Glutamatergic neuron (in vitro differentiated cells): ENCODE results near the gene PRPSAP2. TPM values are rescaled to one million over a fixed set of nuclear protein-coding genes. Genes with fewer than 3 reads are reported as not detected.

Experiments used
- DNase-seq: peaks from one replicate; pipeline ENCODE4 v3.0.0; 2022
- H3K27ac Mint-ChIP-seq: one replicate; pipeline ENCODE4 v1.8.0; 2020; ENCODE audit warnings: mild to moderate bottlenecking, mixed read lengths, inconsistent platforms; ENCODE audit not compliant: unreplicated experiment
- H3K27me3 Mint-ChIP-seq: one replicate; pipeline ENCODE4 v1.8.0; 2020; ENCODE audit warnings: mild to moderate bottlenecking, moderate library complexity, mixed read lengths, inconsistent platforms; ENCODE audit not compliant: unreplicated experiment
- H3K36me3 Mint-ChIP-seq: one replicate; pipeline ENCODE4 v1.8.0; 2020; ENCODE audit warnings: mild to moderate bottlenecking, mixed read lengths, inconsistent platforms; ENCODE audit not compliant: unreplicated experiment
- H3K4me1 Mint-ChIP-seq: one replicate; pipeline ENCODE4 v1.8.0; 2020; ENCODE audit warnings: mild to moderate bottlenecking, low read depth, mixed read lengths, inconsistent platforms; ENCODE audit not compliant: unreplicated experiment
- H3K4me3 Mint-ChIP-seq: one replicate; pipeline ENCODE4 v1.8.0; 2020; ENCODE audit warnings: mild to moderate bottlenecking, mixed read lengths, inconsistent platforms; ENCODE audit not compliant: unreplicated experiment
- H3K9me3 Mint-ChIP-seq: one replicate; pipeline ENCODE4 v1.8.0; 2020; ENCODE audit warnings: mild to moderate bottlenecking, moderate library complexity, mixed read lengths, inconsistent platforms; ENCODE audit not compliant: unreplicated experiment
- total RNA-seq: library from RNA; stranded (reverse); fragmentation: NEBNext Ultra II Directional; extraction: Animal tissue kit (Norgen Biotek cat#: 25700); gene quantifications from one replicate; pipeline ENCODE4 v1.2.1, GENCODE V29; 2021; ENCODE audit not compliant: unreplicated experiment
- TF ChIP-seq, protein P1 (sequence below): fragments of 200-600 bp; sonication (generic); IDR thresholded peaks from one replicate; pipeline ENCODE4 v1.5.0; 2021; ENCODE audit not compliant: partially characterized antibody, unreplicated experiment

The PRPSAP2 gene
- total RNA-seq, 1 donor from 2014 or later, result 76.0 TPM

GRCh38 chr17:18968945-18969887 is 111.3 kb downstream of the PRPSAP2 start:
- Mint-ChIP-seq H3K27ac (no peak overlapping the region), H3K4me1 (peaks cover 6% of the 10 kb centered on the region), H3K27me3 (no peaks in the 10 kb centered on the region), H3K9me3 (peaks cover 3% of the 10 kb centered on the region), H3K4me3 (no peak overlapping the region), H3K36me3 (no peaks in the 10 kb centered on the region)
- no peak for DNase-seq
- TF ChIP-seq, protein P1, sequence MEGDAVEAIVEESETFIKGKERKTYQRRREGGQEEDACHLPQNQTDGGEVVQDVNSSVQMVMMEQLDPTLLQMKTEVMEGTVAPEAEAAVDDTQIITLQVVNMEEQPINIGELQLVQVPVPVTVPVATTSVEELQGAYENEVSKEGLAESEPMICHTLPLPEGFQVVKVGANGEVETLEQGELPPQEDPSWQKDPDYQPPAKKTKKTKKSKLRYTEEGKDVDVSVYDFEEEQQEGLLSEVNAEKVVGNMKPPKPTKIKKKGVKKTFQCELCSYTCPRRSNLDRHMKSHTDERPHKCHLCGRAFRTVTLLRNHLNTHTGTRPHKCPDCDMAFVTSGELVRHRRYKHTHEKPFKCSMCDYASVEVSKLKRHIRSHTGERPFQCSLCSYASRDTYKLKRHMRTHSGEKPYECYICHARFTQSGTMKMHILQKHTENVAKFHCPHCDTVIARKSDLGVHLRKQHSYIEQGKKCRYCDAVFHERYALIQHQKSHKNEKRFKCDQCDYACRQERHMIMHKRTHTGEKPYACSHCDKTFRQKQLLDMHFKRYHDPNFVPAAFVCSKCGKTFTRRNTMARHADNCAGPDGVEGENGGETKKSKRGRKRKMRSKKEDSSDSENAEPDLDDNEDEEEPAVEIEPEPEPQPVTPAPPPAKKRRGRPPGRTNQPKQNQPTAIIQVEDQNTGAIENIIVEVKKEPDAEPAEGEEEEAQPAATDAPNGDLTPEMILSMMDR, result no peak

GRCh38 chr17:18970582-18971480 is 112.9 kb downstream of the PRPSAP2 start:
- Mint-ChIP-seq H3K27ac (no peak overlapping the region), H3K9me3 (peaks cover 3% of the 10 kb centered on the region), H3K4me3 (no peak overlapping the region), H3K36me3 (no peaks in the 10 kb centered on the region), H3K27me3 (no peaks in the 10 kb centered on the region), H3K4me1 (peaks cover 6% of the 10 kb centered on the region)
- TF ChIP-seq, protein P1, result no peak
- DNase-seq, result peak; percentile 7

GRCh38 chr17:18971801-18972200 is 113.9 kb downstream of the PRPSAP2 start:
- no peak for DNase-seq
- peaks cover 3% of the 10 kb centered on the region for H3K9me3 Mint-ChIP-seq
- no peaks in the 10 kb centered on the region for H3K27me3 Mint-ChIP-seq
- H3K4me1 Mint-ChIP-seq, result peaks cover 6% of the 10 kb centered on the region
- H3K4me3 Mint-ChIP-seq, result no peak overlapping the region
- H3K36me3 Mint-ChIP-seq, result no peaks in the 10 kb centered on the region
- H3K27ac Mint-ChIP-seq, result no peak overlapping the region
- TF ChIP-seq, protein P1, result no peak

- H3K36me3 Mint-ChIP-seq, result no peaks in the 10 kb centered on the region
- TF ChIP-seq, protein P1, result no peak
- no peak overlapping the region for H3K27ac Mint-ChIP-seq
- H3K9me3 Mint-ChIP-seq, result peaks cover 3% of the 10 kb centered on the region
- H3K4me1 Mint-ChIP-seq, result peaks cover 4% of the 10 kb centered on the region
- H3K27me3 Mint-ChIP-seq, result no peaks in the 10 kb centered on the region
- no peak for DNase-seq
- no peak overlapping the region for H3K4me3 Mint-ChIP-seq
Observed at GRCh38 chr17:18974407-18975149, 116.6 kb downstream of the PRPSAP2 start.
